NCI-H524 (cell line): ENCODE measurements around the gene TMEM219.
"Not testable (repeated sequence)": the region's sequence is repeated elsewhere in the genome, so short reads cannot be mapped to it uniquely, and the experiment has no call there.

Experiments
- DNase-seq, 2 experiments: peaks; one replicate each; lab custom pipeline; 2025; lab: John Stamatoyannopoulos, UW

Gene TMEM219

DNA sequence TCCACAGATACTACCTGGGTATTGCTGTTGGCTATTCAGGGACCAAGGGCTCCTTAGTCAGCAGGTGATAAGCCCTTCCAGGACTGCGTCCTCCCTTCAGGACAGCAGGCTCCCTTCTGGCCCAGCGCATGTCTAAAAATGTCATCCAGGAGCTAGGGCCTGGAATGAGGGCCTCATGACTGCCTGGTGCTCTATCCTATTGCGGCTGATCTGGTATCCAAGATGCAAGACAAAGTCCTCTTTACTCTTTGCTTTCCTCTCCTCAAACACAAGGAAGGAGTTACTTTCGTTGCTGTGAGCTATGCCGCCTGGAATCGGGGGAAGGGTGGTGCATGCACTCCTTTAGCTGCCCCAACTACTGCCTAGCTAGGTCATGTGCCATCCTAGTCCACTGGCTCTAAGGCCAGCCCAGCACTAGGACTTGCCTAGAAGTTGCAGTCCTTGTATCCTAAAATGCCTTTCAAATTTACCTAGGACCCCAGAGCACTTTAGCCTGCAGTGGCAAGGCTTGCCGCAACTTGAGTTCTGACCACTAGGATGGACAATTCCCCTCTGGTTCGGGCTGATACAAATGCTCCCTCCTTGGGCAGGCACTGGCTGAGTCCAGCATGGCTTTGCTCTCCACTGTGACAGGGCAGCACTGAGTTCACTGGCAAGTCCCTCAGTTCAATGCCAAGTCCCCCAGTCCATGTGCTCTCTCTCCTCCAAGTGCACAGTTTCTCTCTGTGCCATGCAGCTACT, 10.1 kb upstream of the TMEM219 start:
- DNase-seq, result no peak

DNA sequence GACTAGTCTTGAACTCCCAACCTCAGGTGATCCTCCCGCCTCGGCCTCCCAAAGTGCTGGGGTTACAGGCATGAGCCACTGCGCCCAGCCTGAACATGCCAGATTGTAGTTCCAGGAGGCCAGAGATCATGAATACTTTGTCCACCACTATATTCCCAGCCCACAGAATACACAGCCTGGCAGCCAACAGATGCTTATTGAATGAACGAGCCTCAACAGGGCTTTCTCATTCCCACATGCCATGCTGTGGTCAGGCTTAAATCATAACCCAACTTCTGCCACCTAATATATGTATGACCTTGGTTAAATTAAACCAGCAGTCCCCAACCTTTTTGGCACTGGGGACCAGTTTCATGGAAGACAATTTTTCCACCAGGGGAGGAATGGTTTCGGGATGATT, 3.1 kb upstream of the TMEM219 start:
- DNase-seq, result no peak

DNA sequence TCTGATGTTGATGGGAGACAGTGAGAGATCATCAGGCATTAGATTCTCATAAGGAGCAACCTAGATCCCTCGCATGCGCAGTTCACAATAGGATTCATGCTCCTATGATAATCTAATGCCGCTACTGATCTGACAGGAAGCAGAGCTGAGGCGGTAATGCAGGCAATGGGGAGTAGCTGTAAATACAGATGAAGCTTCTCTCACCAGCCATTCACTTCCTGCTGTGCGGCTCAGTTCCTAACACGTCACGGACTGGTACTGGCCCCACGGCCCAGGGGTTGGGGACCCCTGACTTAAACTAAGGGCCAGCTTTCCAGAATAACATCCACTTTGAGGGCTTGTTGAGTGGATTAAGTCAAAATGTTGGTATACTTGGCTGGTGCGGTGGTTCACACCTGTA, 2.6 kb upstream of the TMEM219 start:
- DNase-seq, result no peak

DNA sequence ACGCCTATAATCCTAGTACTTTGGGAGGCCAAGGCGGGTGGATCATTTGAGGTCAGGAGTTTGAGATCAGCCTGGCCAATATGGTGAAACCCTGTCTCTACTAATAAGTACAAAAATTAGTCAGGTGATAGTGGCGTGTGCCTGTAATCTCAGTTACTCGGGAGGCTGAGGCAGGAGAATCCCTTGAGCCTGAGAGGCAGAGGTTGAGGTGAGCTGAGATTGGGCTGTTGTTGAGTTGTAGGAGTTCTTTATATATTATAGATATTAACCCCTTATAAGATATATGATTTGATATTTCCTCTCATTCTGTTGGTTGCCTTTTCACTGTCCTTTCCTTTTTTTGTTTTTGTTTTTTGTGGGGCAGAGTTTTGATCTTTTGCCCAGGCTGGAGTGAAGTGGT, 2.1 kb upstream of the TMEM219 start:
- DNase-seq, result not testable (repeated sequence)

DNA sequence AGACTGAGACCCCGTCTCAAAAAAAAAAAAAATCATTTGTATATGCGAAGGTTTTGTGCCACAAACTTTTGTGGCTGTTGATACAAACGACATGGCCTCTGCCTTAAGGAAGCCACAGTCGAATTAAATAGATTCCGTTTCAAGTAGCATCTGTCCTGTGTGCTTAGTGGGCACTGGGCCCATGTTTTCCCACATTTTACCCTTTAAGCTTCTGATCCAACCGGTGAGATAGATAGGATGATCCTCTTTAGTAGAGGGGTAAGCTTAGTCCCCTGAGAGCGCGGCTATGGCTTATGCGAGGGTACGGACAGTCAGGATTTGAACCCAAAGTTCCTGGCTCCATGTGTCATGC, 776 bp upstream of the TMEM219 start:
- DNase-seq, result peak; percentile 32 to 72

DNA sequence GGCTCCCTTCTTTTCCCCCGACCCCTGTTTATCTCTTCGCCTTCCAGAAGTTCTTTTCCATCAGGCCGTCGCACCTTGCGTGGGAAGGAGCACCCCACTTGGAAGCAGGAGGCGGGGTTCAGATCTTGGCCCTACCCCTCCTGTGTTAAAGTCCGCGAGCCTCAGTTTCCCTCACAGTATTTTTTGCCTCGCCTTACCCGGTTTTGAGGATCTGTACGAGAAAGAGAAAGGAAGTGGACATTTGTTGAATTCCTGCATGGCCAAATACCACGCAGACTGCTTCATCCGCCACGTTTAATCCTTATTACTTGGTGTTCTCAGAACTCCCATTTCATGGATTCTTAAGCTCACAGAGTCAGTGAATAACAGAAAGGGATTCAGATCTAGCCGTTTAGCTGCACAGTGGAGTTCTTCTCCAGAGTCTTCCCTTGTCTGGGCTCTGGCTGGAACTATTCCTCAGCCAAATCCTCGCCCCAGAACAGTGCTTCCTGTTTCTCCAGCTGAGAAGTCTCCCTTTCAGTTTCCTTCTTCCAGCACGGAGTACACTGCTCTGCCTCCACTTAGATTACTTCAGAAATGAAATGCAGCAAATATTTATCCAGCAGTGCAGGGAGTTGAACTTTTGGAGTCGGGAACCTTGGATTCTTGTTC, 590 bp downstream of the TMEM219 start:
- no peak for DNase-seq

DNA sequence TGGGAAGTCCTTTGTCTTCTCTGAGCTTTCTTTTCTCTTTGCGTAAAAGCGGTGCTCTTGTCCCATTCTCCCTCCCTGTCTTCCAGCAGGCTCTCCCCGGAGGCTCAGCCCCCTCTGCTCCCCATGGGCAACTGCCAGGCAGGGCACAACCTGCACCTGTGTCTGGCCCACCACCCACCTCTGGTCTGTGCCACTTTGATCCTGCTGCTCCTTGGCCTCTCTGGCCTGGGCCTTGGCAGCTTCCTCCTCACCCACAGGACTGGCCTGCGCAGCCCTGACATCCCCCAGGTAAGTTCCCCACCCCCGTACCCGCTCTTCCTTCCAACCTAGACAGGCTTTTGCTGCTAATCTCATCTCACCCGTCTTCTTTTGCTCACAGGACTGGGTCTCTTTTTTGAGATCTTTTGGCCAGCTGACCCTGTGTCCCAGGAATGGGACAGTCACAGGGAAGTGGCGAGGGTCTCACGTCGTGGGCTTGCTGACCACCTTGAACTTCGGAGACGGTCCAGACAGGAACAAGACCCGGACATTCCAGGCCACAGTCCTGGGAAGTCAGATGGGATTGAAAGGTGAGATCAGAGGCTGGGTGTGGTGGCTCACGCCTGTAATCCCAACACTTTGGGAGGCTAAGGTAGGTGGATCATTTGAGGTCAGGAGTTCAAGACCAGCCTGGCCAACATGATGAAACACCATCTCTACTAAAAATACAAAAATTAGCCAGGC, 1.3 kb downstream of the TMEM219 start:
- DNase-seq, result no peak

DNA sequence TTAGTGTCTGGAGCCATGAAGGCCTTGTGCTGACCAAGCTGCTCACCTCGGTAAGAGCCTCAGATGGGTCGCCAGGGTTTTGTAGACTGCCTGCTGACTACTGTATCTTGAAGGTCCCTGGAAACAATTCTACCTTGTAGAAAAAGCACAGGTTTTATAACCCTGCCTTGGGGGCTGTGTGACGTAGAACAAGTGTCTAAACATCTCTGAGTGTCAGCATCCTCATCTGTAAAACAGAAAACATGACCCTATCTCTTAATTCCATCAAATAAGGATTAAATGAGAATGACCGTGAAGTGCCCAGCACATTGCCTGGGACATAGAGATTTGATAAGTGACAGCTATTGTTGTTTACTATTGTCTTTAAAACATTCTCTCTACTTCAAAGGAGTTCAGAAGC, 6.3 kb downstream of the TMEM219 start:
- no peak for DNase-seq

DNA sequence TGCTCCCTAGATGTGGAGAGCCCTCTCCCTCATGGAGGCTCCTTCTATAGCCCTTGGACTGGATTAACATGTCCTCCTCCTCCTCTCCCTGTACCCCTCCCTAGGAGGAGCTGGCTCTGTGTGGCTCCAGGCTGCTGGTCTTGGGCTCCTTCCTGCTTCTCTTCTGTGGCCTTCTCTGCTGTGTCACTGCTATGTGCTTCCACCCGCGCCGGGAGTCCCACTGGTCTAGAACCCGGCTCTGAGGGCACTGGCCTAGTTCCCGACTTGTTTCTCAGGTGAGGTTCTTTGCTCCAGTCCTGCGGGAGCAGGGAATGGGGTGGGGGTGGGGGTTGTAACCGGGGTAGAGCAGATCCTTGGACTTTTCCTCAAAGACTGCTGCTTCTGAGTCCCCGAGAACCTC, 9.4 kb downstream of the TMEM219 start:
- no peak for DNase-seq

DNA sequence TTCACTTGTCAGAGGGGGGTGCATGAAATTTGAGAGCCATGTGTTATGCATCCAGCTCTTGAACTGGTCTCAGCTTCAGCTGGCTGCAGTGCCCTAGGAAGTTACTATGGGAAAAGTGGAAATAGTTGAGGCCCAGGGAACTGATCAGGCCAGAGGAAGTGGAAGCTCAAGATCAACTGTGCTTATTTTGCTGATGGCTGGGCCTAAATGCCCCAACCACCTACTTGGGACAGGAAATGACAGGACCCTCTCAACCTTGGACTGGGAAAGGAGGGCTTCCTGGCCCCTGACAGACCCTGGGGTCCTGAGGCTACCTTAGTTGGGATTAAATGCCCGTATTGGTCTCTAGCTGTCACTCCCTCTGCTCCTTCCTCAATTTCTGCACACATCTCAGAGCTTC, 10.6 kb downstream of the TMEM219 start:
- no peak for DNase-seq

DNA sequence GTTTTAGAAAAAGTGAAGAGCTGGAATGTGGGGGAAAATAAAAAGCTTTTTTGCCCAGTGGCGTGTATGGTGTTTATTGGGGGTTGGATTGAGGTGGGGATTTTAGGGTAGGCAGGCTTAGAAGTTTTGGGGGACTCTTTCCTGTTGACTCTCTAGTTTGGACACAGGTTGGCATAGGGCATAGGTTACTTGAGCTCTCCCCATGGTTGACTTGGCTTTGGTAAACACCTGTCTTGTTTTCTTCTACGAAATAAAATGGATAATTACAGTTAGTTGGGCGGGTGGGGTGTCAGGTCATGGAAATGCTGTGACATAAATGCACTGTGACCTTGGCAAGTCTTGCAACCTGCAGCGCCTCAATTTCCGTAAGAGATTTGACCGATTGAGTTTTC, 11.1 kb downstream of the TMEM219 start:
- no peak for DNase-seq

DNA sequence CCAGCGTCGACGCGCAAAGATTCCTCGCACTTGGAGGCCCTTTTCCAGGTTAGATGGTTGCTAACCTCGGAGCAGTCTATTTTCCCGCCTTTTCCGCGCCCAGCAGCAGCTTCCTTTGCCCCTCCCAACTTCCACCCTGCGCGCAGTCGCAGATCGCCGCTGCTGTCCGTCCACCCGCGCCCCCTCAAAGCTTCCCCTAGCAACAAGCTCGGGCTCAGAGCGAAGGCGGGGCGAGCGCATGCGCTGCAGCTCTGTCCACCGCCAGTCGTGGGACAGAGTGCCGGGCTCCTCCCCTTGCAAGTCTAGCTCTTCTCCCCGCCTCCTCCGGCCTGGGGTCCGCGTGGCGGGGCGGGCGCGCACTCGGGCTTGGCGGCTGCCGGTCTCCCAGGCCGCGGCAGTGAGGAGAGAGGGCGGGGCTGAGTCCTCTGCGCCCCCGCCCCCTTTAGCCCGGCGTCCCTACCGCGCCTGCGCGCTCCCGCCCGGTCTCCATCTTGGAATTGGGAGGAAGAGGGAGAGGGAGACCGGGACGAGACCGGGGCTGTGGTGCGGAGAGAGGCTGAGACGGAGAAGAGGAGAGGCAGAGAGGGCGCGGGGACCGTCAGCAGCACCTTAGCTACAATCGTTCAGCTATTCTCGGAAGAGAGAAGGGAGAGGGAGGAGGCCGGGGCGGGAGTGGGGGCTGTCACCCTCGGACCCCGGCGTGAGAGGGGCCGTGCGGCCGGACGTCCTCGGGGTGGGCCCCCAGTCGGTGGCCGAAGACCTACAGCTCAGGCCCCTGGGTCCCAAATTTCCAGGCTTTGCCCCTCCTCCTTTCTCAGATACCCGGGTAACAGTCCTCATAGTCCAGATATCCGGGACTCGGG, 11.7 kb downstream of the TMEM219 start, which contains the start of gene TAOK2:
Gene TAOK2 (plus strand): TSS at position 485 of the 863 bp plus-strand sequence. CDS start 3,905 bp downstream, outside the sequence.
- peak; percentile 99 to 100 for DNase-seq

DNA sequence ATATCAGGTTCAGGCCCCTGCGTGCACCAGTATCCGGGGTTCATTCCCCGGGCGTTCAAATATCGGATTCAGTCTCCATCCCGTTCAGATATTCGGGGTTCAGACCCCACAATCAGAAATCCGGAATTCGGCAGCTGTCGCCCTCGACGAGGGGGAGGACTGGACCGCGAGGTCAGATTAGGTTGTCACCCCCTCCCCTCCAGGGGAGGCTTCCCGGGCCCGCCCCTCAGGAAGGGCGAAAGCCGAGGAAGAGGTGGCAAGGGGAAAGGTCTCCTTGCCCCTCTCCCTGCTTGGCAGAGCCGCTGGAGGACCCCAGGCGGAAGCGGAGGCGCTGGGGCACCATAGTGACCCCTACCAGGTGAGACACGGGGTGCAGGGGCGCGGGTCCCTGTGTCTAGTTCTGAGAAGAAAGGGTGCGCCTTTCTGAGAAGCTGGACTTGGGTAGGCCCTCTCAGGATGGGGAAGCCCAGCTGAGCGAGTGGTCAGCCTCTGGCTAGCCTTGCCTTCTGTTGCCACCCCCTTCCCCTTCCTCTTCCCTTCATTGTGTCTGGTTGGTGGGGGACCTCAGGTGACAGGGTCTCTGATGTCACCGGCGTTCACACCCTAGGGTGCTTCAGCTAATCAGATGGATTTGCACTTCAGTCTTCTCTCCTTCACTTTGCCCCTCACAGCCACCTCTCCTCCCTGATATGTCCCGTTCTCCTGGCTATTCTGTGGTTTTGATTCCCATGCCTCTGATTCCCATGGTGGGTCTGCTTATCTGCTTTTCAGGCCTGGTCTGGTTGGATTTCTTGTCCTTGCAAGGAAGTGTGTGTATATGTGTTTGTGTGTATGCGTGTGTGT, 12.6 kb downstream of the TMEM219 start:
- DNase-seq, result peak in 1 of 2 experiments; percentile 34

DNA sequence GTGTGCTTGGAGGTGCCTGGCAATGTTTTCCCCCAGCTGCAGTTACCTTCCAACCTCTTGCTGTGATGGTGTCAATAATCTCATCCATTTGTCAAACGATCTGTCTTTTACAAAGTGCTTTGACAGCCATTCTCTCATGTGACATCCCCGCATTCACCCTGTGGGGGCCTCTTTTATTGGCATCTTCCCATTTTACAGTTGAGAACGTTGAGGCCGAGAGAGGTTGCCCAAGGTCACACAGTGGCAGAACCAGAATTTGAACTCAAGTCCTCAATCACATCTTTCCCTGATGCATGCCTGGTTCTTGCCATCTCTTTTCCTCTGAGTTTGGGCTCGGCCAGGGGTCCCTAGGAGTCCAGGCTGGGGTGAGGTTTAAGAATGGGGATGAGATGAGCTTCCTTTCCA, 13.3 kb downstream of the TMEM219 start:
- DNase-seq, result no peak

DNA sequence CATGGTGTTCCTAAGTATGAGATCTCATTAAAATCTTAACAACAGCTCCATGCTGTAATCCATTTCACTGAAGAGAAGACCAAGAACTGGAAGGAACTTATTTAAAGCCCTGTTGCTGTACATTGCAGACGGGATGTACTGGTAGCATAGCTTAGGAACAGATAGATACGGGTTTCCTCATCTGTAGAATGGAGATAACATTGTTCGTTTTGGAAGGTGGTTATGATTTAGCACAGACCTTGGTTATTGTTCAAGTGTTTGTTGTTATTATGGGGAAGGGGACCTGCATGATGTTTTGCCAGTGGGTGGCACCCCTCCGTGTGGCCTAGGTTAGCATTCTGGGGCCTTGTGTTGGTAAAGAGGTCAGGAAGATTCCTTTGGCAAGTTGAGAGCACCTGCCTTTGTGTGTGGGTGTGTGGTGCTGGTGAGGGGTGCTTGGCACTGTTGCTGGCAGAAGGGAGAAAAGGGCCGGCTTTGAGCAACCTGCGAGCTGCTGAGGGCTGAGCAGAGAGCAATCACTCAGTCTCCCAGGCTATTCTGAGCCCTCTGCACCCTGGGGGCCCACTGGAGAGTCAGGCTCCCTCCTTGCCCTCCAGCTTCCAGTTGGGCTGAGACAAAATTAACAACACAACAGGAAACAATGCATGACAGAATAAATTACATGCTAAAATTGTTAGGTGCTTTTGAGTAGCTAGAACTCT, 14.1 kb downstream of the TMEM219 start:
- DNase-seq, result no peak

DNA sequence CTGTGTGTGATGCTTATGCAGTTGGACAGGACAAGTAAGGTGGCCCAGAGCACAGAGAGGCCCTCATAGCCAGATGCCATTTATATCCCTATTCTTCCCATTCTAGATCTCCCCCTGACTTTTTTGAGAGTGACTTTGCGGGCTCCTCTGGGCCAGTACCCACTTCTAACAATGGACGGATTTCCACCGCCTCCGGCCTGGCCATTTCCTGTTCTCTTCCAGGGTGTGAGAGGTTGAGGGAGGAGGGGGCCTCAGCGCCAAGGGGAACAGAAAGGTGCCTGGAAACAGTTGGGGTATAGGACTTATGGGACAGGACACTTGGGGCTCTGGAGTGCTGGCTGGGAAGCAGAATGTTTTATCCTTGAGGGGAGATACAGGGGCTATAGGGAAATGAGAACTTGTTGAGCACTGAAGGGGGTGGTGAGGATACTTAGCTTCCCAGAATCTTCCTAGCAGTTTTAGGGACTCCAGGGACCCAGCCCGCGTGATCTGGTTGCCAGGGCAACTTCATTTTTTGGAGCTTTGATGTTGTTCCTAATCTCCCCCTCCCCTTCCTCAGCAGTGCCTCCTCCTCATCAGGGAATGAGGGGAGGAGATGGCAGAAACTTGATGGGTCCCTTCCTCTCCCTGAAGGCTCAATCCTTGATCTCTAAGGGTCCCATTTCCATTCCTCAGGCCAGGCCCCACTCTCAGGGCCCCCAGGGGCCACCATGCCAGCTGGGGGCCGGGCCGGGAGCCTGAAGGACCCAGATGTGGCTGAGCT, 15.4 kb downstream of the TMEM219 start:
- DNase-seq, result no peak

DNA sequence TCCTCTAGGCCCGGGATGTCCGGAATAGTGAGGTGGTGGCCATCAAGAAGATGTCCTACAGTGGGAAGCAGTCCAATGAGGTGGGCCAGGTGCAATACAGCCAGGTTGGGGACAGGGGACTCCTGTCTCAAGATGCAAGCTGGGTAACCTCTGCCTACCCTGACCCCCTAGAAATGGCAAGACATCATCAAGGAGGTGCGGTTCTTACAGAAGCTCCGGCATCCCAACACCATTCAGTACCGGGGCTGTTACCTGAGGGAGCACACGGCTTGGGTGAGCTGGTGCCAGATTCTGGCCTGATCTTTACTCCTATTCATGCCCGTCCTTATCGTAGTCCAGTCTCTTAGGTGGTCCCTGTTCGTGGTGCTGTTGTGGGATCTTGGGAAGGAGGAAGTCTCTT, 16.2 kb downstream of the TMEM219 start:
- DNase-seq, result no peak

DNA sequence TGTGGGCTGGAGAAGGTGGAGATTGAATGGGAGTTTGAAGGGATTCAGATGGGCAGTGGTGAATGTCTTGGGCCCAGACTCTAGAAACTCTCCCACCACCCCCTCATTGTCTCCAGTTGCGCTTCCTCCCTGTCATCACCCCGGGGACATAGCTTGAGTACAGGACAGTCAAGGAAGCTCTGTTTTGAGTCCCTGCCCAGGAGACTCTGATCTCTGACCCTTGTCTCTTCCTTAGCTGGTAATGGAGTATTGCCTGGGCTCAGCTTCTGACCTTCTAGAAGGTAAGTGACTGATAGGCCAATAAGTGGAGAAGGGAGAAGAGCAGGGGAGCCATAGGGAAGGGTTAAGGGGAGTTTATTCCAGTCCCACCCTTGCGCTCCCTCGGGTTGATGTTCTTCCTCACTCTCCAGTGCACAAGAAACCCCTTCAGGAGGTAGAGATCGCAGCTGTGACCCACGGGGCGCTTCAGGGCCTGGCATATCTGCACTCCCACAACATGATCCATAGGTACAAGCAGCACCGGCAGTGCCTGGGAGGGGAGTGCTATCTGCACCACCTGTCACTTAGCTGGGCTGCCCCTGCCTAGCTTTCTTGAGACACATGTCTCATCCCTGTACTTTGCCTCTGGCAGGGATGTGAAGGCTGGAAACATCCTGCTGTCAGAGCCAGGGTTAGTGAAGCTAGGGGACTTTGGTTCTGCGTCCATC, 16.8 kb downstream of the TMEM219 start:
- no peak for DNase-seq
